Stimulated activated CD4-positive, alpha-beta T cell treated with anti-CD3 and anti-CD28 coated beads, Interleukin-4, amount 100 ng/mL, for 24 hours (primary cell): ENCODE measurements around the gene TUBA1C.
"Not testable (repeated sequence)": the region's sequence is repeated elsewhere in the genome, so short reads cannot be mapped to it uniquely, and the experiment has no call there.

Experiments used
- DNase-seq: peaks from one replicate; pipeline ENCODE4 v3.0.0-alpha.2; 2020

The TUBA1C gene

DNA sequence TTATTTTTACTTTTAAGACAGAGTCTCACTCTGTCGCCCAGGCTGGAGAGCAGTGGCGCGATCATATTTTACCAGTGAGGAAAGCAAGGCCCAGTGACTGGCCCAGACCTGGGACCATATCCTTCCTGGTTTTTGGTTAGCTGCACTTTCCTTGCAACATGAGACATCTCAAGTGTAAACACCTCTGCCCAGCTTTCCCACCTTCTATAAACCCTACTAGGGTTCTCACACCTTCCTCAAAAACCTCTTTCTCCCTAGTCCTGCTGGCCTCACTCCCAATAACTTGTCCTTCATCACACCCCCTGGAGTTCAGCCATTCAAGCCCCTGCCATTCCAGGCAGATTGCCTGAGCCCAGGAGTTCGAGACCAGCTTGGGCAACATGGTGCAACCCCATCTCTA lies 19.8 kb downstream of the TUBA1C start:
- DNase-seq, result no peak

DNA sequence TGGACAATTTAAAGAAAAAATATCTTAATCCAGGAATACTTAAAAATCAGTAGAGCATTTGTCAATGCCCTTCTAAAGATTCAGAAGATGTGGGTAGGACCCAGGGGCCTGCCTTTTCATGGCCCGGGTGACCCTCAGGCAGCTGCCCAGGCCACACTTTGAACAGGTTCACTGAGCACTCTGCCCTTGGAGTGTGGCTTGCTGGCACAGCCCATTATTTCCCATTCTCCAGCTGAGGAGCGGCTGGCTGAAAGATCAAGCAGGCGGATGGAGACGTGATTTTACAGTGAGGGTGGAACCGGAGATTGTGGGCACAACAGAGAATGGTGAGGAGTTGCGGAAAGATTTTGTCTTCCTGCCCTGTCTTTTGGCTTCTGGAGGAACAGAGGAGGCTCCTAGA lies 23.0 kb downstream of the TUBA1C start:
- no peak for DNase-seq

DNA sequence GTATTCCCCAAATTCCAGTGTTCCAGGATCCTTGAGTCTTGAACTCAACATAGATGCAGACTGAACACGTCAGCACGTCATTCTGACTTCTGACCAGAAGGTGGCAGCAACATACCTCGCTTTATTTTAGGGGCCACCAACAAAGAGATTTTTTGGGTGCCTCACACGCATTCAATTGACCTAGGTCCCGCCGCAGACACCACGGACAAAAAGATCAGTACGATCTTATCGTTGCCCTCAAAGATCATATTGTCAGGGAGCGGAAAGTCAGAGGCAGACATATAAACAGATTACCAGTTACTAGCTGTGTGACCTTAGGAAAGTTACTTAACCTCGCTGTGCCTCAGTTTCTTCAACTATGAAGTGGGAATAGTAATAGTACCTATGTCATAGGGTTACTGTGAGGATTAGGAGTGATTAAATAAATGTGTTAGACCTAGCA lies 23.6 kb downstream of the TUBA1C start:
- peak; percentile 74 for DNase-seq

DNA sequence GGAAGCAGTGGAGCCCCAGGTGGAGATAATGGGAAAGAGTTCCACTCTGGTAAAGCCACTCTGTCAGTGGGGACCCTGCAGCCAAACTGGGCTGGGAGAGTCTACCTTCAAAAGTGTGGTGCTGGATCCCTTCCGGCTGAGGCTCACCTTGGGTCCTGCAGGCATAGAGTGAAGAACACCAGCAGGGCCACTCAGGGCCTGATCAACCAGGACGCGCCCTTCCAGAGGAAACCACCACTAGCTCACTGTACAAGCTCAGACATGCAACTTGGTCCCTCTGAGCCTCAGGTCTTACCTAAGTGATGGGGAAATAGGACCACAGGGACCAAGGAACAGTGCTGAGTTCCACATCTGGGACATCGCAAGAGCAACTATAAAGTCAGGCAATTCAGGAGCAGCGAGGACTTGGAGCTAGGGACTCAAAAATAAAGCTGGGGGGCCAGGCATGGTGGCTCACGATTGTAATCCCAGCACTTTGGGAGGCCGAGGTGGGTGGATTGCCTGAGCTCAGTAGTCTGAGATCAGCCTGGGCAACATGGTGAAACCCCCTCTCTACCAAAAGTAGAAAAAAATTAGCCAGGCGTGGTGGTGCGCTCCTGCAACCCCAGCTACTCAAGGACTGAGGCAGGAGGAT lies 24.2 kb downstream of the TUBA1C start:
- DNase-seq, result no peak

DNA sequence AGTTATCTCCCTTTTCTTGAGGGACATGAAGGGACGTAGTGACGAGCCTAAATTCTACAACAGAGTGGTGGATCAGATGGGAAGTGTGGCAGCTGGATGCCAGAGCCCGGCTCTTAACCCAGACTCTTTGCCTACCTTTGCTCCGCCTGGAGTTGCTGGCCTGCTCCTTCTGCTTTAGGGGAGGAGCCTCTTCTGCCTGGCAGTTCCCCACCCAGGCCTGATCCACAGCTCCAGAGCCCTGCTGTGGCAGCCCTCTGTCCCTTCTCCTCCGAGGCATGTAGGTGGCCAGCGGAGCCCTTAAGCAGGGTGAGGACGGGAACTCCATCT lies 27.8 kb downstream of the TUBA1C start:
- DNase-seq, result no peak

DNA sequence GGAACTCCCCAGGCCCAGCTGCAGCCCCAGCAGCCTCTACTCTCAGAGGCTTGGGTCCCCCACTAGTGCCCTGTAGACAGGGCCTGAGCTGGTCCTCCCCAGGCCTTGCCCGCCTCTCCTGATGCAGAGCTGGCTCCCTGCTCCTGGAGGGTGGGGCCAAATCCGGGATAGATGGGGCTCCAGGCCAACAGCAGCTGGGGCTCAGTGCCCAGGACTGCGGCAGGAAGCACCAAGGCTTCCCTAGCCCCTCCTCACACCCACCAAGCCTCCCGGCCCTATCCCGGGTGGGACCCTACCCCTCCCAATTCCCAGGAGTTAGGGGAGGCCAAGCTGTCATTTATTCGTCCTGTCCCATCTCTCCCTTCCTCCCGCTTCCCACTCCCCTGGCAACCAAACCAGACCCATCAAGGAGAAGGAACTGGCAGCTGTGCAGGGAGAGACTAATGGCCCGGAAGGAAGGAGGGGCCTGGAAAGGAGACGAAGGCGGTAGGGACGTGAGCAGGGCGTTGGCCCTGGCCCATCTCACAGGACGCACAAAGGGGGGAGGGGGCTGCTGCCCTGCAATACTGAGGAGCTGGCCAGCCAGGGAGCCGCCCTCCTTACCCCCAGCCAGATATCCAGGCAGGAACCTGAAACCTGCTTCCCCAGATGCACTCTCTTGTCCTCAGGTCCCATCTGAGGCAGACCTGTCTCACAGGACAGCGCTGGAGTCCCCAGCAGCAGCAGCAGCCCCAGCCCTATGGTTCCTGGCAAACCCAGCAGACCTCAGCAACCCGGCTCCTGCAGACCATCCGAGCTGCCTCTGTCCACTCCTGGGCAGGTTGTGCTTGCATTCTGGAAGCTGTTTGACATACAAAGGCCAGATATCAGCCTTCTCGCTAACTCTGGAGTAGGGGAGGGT lies 28.4 kb downstream of the TUBA1C start:
- no peak for DNase-seq

DNA sequence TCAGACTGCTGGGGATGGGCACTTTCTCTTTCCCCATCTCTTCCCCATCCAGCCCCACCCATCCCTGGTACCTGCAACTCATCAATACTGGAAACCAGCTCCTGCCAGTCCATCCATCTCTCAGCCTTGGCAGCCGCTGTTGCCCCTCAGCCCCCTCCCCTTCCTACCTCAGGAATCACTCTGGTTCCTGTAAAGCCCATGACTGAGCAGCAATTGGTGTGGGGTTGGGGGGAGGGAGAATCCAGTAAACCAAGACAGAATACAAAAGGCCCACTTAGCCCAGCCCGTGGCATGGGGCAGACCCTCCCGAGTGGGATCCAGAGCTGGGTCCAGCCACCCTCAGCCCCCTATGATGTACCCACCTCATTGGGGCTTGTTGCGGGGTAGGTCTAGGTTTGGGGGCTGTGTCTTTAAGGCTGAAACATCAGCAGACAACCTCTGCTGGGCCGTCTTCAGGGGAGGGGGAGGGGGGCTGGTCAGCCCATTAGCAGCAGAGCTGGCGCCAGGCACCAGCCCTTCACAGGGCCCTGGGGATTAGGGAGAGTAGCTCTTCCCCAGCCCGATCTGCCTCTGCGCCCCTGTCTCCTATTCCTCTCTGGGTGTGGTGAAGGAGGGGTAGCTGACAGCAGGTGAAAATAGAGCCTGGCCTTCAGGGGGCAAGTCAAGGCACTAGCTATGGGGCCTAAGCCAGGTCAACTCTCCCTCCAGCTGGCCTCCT lies 29.4 kb downstream of the TUBA1C start:
- DNase-seq, result no peak

DNA sequence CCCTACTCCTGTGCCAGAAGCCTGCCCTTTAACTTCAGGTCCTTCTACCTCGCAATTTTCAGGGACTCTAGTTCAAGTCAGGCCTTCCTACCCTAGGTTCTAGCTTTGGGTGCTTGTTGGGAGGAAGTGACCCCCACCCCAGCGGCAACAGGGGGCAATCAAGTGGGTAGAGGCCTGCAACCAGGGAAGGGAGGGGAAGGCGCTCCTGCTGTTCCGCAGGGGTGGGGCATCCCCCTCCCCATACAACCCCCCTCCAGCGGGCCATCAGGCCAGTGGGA lies 29.9 kb downstream of the TUBA1C start:
- DNase-seq, result no peak

DNA sequence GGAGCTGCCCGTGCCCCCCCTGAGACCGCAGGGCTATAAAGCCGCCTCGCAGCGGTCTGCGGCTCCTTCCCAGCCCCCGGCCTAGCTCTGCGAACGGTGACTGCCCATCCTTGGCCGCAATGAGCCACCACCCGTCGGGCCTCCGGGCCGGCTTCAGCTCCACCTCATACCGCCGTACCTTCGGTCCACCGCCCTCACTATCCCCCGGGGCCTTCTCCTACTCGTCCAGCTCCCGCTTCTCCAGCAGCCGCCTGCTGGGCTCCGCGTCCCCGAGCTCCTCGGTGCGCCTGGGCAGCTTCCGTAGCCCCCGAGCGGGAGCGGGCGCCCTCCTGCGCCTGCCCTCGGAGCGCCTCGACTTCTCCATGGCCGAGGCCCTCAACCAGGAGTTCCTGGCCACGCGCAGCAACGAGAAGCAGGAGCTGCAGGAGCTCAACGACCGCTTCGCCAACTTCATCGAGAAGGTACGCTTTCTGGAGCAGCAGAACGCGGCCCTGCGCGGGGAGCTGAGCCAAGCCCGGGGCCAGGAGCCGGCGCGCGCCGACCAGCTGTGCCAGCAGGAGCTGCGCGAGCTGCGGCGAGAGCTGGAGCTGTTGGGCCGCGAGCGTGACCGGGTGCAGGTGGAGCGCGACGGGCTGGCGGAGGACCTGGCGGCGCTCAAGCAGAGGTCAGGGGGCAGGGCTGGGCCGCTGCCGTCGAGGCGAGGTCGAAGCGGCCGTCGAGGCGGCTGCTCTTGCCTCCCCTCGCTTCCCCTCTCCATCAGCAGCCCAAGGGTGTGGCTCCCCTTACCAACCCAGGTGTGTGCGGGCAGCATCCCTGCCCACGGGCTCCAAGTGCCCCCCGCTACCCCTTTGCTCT lies 30.4 kb downstream of the TUBA1C start, which contains the start of gene PRPH:
PRPH (plus strand) TSS at position 66 of the 855 bp plus-strand sequence; CDS start at position 120, 54 bp downstream.
- DNase-seq, result no peak

DNA sequence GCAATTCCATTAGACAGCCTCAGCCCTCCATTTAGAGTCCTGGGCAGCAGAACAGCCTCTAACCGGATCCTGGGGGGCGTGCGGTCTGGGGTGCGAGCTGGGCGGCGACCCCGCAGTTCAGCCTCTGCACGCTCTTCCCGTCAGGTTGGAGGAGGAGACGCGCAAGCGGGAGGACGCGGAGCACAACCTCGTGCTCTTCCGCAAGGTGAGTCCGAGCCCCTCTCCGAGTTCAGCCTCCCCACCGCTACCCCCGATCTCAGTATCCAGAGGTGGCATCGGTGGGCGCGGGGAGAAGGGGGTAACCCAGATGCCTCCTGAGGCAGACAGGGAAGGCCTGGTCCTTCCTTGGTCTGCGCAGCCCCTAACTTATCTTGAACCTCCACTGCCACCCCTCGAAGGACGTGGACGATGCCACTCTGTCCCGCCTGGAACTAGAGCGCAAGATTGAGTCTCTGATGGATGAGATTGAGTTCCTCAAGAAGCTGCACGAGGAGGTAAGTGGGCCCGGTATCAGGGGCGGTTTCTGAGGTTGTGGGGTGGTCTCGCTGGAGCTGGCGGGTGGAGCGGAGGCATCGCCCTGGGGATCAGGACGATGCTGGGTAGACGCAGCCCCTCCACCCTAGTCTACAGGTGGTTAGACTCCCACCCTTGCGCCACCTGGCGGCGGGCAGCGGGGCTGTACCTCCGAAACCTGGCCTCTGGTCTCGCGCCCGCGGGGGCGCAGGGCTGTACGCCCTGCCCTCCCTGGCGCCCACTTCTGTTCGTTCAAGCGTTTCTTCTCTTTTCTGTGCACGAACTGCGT lies 31.4 kb downstream of the TUBA1C start:
- DNase-seq, result peak; percentile 64

DNA sequence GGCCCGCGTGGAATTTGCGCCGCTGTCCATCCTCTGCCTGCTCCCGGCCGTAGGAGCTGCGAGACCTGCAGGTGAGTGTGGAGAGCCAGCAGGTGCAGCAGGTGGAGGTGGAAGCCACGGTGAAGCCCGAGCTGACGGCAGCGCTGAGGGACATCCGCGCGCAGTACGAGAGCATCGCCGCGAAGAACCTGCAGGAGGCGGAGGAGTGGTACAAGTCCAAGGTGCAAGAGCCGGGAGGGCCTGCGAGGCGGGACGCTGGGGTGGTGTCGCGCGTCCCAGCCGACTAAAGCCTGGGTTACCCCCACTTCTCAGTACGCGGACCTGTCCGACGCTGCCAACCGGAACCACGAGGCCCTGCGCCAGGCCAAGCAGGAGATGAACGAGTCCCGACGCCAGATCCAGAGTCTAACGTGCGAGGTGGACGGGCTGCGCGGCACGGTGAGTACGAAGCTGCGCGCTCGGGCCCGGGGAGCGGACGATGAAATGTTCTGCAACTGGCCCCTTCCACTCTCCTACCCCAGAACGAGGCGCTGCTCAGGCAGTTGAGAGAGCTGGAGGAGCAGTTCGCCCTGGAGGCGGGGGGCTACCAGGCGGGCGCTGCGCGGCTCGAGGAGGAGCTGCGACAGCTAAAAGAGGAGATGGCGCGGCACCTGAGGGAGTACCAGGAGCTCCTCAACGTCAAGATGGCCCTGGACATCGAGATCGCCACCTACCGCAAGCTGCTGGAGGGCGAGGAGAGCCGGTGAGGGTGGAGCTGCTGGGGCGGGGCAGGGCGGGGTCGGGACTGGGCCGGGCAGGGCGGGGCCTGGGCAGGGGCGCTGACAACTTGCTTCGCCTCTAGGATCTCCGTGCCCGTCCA lies 32.2 kb downstream of the TUBA1C start:
- no peak for DNase-seq

DNA sequence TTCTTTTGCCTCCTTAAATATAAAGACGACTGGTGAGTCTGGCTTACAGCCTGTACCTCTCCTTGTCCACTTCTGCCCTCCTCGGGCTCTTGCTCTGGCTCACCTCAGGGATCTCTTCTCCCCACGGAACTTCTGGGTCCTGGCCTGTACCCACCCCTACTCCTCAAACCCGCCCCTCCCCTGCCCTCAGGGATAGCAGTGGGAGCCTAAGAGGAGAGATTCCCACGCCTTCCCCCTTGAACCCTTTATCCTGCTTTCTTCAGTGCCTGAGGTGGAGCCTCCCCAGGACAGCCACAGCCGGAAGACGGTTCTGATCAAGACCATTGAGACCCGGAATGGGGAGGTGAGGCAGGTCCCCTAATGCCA lies 32.8 kb downstream of the TUBA1C start:
- DNase-seq, result no peak

DNA sequence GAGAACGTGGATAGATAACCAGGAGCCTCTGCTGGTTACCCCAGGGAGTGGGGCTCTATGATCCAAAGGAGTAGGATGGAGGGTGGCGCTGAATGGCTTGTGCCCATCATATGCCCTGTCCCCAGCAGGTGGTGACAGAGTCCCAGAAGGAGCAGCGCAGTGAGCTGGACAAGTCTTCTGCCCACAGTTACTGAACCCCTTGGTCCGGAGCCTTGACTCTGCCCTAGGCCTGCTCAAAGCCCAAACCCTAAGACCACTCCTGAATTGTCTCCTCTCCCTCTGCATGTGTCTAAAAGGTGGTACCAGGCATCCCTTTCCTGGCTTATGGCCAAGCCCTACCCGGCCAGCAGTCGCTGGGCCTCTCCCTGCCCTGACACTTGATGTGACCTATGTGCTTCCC lies 33.3 kb downstream of the TUBA1C start:
- DNase-seq, result no peak

DNA sequence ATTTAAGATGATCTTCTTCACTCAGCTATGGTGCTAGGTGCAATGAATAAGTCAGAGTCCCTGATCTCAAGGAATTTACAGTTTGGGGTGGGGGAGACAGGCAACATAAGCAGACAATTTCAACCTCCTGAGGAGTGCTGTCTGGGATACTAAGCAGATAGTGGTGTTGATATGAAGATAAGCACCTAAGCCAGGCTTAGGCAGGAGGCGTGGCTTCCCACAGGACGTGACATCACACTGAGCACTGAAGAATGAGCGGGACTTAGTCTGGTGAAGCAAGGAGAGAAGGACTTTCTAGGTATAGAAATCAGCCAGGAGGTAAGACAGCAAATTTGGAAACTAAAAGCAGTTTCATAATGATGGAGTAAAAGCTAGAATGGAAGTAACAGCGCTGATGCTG lies 36.9 kb downstream of the TUBA1C start:
- no peak for DNase-seq

DNA sequence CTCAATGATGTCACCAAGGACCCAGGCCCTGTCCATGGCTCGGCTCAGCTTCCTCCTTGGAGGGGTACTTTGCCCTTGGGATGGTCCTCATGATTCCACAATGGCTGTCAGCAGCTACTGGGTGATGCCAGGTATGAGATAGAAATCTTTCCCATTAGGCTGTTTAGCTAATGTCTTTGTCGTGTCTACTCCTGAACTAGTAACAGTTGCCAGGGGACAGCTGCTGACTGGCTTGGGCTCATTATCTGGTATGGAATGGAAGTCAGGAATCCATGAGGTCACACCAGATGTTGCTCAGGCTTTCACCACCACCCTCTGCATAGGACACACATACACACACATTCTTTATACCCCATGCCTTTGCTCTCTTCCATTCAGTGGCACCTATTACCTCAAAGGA lies 39.3 kb downstream of the TUBA1C start:
- no peak for DNase-seq

DNA sequence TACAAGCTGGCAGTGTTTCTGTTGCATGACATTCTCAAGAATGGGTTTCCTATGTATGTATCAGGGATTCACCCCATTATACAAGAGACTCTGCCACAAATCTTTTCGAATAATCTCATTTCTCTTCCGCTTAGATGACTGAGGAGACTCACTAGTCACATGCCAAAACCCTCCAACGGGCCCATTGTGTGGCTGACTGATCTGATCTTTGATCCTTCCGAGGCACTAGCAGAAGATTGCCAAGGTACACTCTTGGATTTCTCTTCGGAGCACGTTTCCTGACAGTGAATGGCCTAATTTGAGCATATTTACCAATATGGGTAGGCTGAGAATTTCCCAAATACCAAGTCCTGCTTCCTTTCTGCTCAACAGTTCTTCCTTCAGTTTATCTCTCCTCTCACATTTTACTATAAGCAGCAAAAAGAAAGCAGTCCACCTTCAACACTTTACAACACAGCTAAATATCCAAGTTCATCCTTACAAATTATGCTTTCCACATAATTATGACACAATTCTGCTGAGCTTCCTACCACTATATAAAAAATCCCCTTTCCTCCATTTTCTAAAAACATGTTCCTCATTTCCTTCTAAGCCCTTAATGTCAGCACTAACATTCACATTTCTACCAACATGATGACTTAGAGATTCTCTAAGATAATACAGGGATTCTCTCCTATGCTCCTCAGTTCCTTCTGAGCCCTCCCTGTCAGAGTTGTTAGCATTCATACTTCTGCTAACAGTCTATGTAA lies 41.1 kb downstream of the TUBA1C start:
- no peak for DNase-seq

DNA sequence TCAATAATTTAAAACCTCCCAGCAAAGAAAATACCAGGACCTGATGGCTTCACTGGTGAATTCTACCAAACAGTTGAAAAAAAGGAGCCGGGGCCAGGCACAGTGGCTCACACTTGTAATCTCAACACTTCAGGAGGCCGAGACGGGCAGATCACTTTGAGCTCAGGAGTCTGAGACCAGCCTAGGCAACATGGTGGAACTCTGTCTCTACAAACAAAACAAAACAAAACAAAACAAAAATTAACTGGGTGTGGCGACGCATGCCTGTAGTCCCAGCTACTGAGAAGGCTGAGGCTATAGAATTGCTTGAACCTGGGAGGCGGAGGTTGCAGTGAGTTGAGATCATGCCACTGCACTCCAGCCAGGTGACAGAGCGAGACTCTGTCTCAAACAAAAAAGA lies 44.5 kb downstream of the TUBA1C start:
- DNase-seq, result no peak

DNA sequence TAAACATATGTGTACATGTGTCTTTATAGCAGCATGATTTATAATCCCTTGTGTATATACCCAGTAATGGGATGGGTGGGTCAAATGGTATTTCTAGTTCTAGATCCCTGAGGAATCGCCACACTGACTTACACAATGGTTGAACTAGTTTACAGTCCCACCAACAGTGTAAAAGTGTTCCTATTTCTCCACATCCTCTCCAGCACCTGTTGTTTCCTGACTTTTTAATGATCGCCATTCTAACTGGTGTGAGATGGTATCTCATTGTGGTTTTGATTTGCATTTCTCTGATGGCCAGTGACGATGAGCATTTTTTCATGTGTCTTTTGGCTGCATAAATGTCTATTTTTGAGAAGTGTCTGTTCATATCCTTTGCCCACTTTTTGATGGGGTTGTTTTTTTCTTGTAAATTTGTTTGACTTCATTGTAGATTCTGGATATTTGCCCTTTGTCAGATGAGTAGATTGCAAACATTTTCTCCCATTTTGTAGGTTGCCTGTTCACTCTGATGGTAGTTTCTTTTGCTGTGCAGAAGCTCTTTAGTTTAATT lies 45.6 kb downstream of the TUBA1C start:
- DNase-seq, result not testable (repeated sequence)

DNA sequence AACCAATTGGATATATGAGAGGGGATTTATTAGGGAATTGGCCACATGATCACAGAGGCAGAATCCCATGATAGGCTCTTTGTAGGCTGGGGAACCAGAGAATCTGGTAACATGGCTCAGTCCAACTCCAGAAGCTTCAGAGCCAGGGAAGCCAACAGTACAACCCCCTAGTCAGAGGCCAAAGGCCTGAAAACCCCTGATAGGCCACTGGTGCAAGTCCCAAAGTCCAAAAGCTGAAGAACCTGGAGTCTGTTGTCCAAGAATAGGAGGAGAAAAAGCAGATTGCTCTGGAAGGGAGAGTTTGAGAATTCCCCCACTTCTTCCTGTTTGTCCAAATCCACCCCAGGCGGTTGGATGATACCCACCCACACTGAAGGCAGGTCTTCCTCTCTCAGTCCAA lies 49.9 kb downstream of the TUBA1C start:
- no peak for DNase-seq

DNA sequence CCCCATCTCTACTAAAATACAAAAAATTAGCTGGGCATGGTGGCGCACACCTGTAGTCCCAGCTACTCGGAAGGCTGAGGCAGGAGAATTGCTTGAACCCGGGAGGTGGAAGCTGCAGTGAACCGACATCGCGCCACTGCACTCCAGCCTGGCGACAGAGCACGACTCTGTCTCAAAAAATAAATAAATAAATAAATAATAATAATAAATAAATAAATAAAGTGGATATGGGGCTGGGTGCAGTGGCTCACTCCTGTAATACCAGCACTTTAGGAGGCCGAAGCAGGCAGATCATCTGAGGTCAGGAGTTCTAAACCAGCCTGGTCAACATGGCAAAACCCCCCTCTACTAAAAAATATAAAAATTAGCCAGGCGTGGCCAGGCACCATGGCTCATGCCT lies 52.2 kb downstream of the TUBA1C start:
- DNase-seq, result not testable (repeated sequence)
